Hematopoietic multipotent progenitor cell (in vitro differentiated cells): ENCODE measurements around the gene ITGA7. TPM values are rescaled to one million over a fixed set of nuclear protein-coding genes. Genes with fewer than 3 reads are reported as not detected.

Experiments used
- DNase-seq, 3 donors: peaks; one replicate each; pipeline ENCODE4 v3.0.0-alpha.2; 2011 to 2015; ENCODE audit warnings: low read depth in 2 of 3, low spot score in 2 of 3
- total RNA-seq: library from RNA; depleted of rRNA; stranded (reverse); fragments of >200 nt; gene quantifications from one replicate; pipeline ENCODE4 v1.2.3, GENCODE V29; 2012

The ITGA7 gene
- total RNA-seq, 1 donor = 1.1 TPM

GRCh38 chr12:55702861-55703260 is 4.8 kb downstream of the ITGA7 start:
- no peak for DNase-seq

- no peak for DNase-seq
Observed at GRCh38 chr12:55700255-55701018, 7.3 kb downstream of the ITGA7 start.

GRCh38 chr12:55699471-55700055 is 8.1 kb downstream of the ITGA7 start:
- DNase-seq = no peak

- no peak for DNase-seq
Observed at GRCh38 chr12:55698965-55699364, 8.7 kb downstream of the ITGA7 start.

- no peak for DNase-seq
Observed at GRCh38 chr12:55698241-55698955, 9.3 kb downstream of the ITGA7 start.

- DNase-seq = no peak
Observed at GRCh38 chr12:55697686-55698085, 10.0 kb downstream of the ITGA7 start.

- no peak for DNase-seq
Observed at GRCh38 chr12:55696796-55697462, 10.8 kb downstream of the ITGA7 start.

GRCh38 chr12:55696141-55696540 is 11.6 kb downstream of the ITGA7 start:
- no peak for DNase-seq

GRCh38 chr12:55695349-55695748 is 12.4 kb downstream of the ITGA7 start:
- DNase-seq = no peak

- no peak for DNase-seq
Observed at GRCh38 chr12:55694651-55695050, 13.1 kb downstream of the ITGA7 start.

- DNase-seq = no peak
Observed at GRCh38 chr12:55694188-55694515, 13.6 kb downstream of the ITGA7 start.

- DNase-seq = no peak
Observed at GRCh38 chr12:55693323-55694187, 14.1 kb downstream of the ITGA7 start.

GRCh38 chr12:55692631-55693322 is 14.9 kb downstream of the ITGA7 start:
- DNase-seq = no peak

- no peak for DNase-seq
Observed at GRCh38 chr12:55688716-55689655, 18.7 kb downstream of the ITGA7 start.

- DNase-seq = no peak
Observed at GRCh38 chr12:55687746-55688145, 20.0 kb downstream of the ITGA7 start.

- DNase-seq = no peak
Observed at GRCh38 chr12:55686366-55687010, 21.2 kb downstream of the ITGA7 start.

- no peak for DNase-seq
Observed at GRCh38 chr12:55685671-55686070, 22.0 kb downstream of the ITGA7 start.

GRCh38 chr12:55684761-55685370 is 22.8 kb downstream of the ITGA7 start:
- DNase-seq = no peak
